ENCODE data around the gene SCFD2.
"Not testable (repeated sequence)": the region's sequence is repeated elsewhere in the genome, so short reads cannot be mapped to it uniquely, and the experiment has no call there.

Gene SCFD2

GRCh38 chr4:53007024-53007423, 358.8 kb downstream of the SCFD2 start:
- no peak for DNase-seq

DNA sequence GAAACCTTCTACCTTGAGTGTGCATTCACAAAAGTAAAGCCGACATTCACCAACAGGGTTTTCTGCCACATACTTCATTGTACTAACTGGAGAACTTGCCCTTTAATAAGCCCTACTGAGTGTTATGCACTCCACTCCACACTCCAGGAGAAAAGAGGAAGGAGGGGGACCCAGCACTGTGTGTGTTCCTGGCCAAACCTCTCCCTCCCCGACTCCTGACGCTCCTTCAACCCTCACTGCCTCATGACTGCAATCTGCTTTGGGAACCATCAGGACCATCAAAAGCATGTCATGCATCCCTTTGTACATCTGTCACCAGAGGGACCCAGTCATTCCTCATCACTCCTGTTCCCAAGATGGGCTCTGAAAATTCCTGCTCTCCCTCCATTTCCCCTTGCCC, 360.1 kb downstream of the SCFD2 start:
- no peak for DNase-seq

- no peak for DNase-seq
Measured at GRCh38 chr4:53005149-53005546, 360.7 kb downstream of the SCFD2 start.

DNA sequence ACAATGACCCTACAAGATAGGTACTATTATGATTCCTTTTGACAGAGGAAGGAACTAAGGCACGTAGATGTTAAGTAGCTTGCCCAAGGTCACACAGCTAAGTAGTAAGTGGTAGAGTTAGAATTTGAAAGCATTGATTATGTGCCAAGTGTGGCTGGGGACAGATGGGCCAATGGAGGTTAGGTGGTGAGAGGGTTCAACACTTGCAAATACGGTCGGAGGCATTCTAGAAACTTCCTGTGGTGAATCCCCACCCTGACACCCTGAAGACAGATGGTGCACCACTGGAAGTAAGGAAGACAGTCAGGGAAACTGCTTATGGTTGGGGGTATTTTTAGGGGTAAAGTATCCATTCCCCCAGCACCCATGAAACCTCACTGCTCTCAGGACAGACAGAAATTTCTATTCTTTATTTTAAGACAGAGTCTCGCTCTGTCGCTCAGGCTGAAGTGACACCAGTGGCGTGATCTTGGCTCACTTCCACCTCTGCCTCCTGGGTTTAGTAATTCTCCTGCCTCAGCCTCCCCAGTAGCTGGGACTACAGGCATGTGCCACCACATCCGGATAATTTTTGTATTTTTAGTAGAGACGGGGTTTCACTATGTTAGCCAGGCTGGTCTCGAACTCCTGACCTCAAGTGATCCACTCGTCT, 361.2 kb downstream of the SCFD2 start:
- DNase-seq = no peak

- DNase-seq = no peak
Measured at GRCh38 chr4:53003959-53004358, 361.9 kb downstream of the SCFD2 start.

DNA sequence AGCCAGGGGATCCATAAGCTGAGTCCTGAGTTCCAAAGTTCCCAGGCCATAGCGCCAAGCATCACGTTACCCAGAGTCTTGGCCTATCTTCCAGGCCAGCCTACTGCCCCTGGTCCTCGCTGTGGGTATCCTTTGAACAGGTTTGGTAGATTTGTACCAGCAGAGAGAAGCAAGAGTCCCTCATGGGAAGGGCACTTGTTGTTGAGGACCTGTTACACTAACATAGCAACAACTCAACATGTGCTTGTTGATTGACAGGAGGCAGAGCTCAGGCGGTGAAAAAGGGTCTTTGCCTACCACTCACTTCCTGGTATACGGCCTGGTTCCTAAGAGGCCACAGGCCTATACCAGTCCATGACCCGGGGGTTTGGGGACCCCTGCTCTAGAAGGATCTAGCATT, 365.3 kb downstream of the SCFD2 start:
- DNase-seq = no peak

GRCh38 chr4:52999626-53000025, 366.2 kb downstream of the SCFD2 start:
- no peak for DNase-seq

GRCh38 chr4:52998413-52998812, 367.4 kb downstream of the SCFD2 start:
- DNase-seq = no peak

DNA sequence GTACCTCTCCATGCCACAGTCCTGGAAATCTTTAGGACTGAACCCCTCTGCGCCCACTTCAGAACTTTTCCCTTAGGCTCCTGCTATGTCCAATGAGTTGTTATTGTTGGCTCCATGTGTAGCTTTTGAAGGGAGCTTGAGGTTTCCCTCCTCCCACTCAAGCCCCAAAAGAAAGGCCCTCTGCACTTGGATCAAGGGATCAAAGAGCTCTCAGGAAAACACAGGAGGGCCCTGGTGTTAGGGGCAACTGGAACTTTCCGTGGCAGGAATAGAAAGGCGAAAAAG, 368.8 kb downstream of the SCFD2 start:
- no peak for DNase-seq

GRCh38 chr4:52996261-52997131, 369.4 kb downstream of the SCFD2 start:
- DNase-seq = peak; percentile 52

- no peak for DNase-seq
Measured at GRCh38 chr4:52995360-52996030, 370.4 kb downstream of the SCFD2 start.

DNA sequence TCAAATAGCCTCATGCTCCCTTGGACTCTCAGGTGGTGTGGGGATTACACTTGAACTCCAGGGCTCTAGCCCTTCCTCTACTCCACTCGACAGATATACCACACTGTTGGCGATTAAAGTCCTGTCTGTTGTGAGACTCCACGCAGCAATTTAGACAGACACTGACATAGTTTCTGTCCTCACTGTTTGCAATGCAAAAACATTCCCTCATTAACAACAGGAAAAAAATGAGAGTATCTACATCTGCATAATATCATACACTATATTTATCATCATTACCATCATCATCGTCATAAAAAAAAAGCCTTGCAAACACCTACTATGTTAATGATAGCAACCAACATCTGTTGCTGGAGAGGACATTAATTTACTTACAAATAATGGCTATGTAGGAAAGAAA, 371.3 kb downstream of the SCFD2 start:
- no peak for DNase-seq

GRCh38 chr4:52993771-52994170, 372.1 kb downstream of the SCFD2 start:
- DNase-seq = no peak

DNA sequence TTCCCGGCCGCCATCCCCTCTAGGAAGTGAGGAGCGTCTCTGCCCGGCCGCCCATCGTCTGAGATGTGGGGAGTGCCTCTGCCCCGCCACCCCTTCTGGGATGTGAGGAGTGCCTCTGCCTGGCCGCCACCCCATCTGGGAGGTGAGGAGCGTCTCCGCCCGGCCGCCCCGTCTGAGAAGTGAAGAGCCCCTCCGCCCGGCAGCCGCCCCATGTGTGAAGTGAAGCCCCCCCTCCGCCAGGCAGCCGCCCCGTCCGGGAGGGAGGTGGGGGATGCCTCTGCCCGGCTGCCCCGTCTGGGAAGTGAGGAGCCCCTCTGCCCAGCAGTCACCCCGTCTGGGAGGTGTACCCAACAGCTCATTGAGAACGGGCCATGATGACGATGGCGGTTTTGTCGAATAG, 373.3 kb downstream of the SCFD2 start:
- not testable (repeated sequence) for DNase-seq

DNA sequence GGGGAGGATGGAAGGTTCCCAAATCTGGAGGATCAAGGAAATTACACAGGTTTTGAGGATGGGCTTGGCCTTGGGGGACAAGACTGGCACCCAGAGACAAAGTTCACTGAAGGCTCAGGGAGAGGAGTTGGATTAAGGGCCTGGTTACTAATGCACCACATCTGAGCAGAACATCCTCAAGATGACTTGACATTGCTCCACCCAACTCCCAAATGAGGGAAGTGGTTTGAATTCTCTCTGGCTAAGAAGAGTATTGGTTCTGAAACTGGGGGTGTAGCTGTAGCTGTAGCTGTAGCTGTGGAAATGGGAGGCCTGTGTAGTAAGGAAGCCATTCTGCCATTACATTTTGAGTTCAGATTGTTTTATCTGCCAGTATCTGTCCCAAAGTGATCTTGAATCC, 374.4 kb downstream of the SCFD2 start:
- no peak for DNase-seq

DNA sequence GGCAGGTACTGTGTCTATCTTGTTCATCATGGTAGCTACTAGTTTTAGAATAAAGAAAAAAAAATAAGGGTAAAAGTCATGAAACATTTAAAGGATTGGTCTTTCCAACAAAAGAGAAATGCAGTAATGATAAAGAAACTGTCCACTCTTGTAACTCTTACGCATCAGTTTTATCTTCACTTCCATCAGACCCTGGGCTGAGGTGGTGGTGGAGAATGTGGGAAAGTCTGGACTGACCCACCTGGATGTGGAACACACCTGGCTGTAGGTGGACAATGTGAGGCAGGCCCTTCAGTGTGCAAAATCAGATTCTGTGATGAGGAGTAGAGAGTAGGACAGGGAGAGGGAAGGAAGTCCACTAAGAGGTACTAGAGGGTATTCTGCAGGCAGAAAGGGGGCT, 375.2 kb downstream of the SCFD2 start:
- DNase-seq = no peak

GRCh38 chr4:52989865-52990264, 376.0 kb downstream of the SCFD2 start:
- DNase-seq = no peak

- no peak for DNase-seq
Measured at GRCh38 chr4:52987392-52988056, 378.3 kb downstream of the SCFD2 start.

DNA sequence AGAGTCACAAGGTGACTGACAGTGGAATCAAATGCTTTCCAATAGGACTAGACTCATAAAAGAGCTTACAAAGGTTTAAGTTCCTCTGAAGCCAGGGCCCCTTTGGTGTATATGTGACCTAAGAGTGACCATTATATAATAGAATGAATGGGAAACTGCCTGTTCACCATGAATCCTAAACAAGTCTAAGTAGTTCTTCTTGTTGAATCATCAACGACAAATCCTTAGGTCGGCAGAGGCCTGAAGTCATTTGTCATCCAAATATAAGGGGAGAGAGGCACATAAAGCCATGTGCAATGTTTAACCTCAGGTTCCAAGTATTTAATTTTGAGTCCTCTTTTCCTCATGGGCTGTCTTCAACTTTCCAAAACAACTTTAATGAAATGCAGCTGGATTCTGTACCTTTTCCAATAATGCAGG, 381.4 kb downstream of the SCFD2 start:
- DNase-seq = no peak

- no peak for DNase-seq
Measured at GRCh38 chr4:52983563-52984303, 382.1 kb downstream of the SCFD2 start.

GRCh38 chr4:52982946-52983340, 382.9 kb downstream of the SCFD2 start:
- no peak for DNase-seq

- DNase-seq = no peak
Measured at GRCh38 chr4:52982255-52982945, 383.5 kb downstream of the SCFD2 start.

Data from left hindlimb (tissue), 1 donor.